ENCODE measurements around the gene CDC42EP2.

GRCh38 chr11:65327021-65327420, 12.4 kb downstream of the CDC42EP2 start:
- TF ChIP-seq SUZ12 (IDR thresholded peaks at IDR 0.05; ENCODE audit: low read depth, low read length) (no peak), FOXJ3 (CRISPR knock-in tag; IDR thresholded peaks at IDR 0.05; ENCODE audit: borderline replicate concordance) (no peak), FOXM1 (CRISPR knock-in tag; IDR thresholded peaks at IDR 0.05) (no peak), KAT7 (CRISPR knock-in tag; IDR thresholded peaks at IDR 0.05; ENCODE audit: borderline replicate concordance) (no peak), HMG20A (CRISPR knock-in tag; IDR thresholded peaks at IDR 0.05; ENCODE audit: borderline replicate concordance) (no peak), ZBTB37 (CRISPR knock-in tag; IDR thresholded peaks at IDR 0.05) (no peak), TARDBP (CRISPR knock-in tag; IDR thresholded peaks at IDR 0.05) (no peak)
